SH-SY5Y (cell line): ENCODE results near the gene SLC6A20.

ENCODE experiments used
- GATA2 ChIP-seq: IDR thresholded peaks from 2 replicates; pipeline ENCODE4 v1.6.1; 2011; ENCODE audit warnings: mild to moderate bottlenecking, low read depth, low read length
- GATA3 ChIP-seq: IDR thresholded peaks from 2 replicates; pipeline ENCODE4 v1.6.1; 2011; ENCODE audit warnings: low read depth, mild to moderate bottlenecking, low read length, moderate library complexity

GRCh38 chr3:45739991-45740390 lies 56.3 kb downstream of the SLC6A20 start:
- no peak for TF ChIP-seq GATA3
- TF ChIP-seq GATA2 = no peak
